Pons (tissue), 1 donor: ENCODE data around the gene WDR47.
"Not testable (repeated sequence)": the region's sequence is repeated elsewhere in the genome, so short reads cannot be mapped to it uniquely, and the experiment has no call there.

Source experiments
- DNase-seq: peaks from one replicate; pipeline ENCODE4 v3.0.0-alpha.2; 2016; ENCODE audit warnings: low spot score

The WDR47 gene

GRCh38 chr1:109052145-109052544 is 10.2 kb upstream of the WDR47 start:
- not testable (repeated sequence) for DNase-seq

- no peak for DNase-seq
These were observed 8.5 kb upstream of the WDR47 start for GRCh38 chr1:109050228-109050995.

GRCh38 chr1:109048335-109048734 is 6.4 kb upstream of the WDR47 start:
- DNase-seq = no peak

- no peak for DNase-seq
These were observed 5.4 kb upstream of the WDR47 start for GRCh38 chr1:109047339-109047738.

GRCh38 chr1:109046671-109047070 is 4.8 kb upstream of the WDR47 start:
- DNase-seq = no peak

GRCh38 chr1:109045595-109045994 is 3.7 kb upstream of the WDR47 start:
- DNase-seq = no peak

- peak; percentile 17 for DNase-seq
These were observed 797 bp downstream of the WDR47 start for GRCh38 chr1:109040989-109041620.

GRCh38 chr1:109040627-109040988 is 1.3 kb downstream of the WDR47 start:
- DNase-seq = peak; percentile 47

GRCh38 chr1:109034382-109034781 is 7.5 kb downstream of the WDR47 start:
- DNase-seq = no peak

- not testable (repeated sequence) for DNase-seq
These were observed 12.4 kb downstream of the WDR47 start for GRCh38 chr1:109029493-109029892.

GRCh38 chr1:109027841-109028240 is 14.1 kb downstream of the WDR47 start:
- no peak for DNase-seq

GRCh38 chr1:109025694-109026093 is 16.2 kb downstream of the WDR47 start:
- no peak for DNase-seq

GRCh38 chr1:109024646-109025045 is 17.3 kb downstream of the WDR47 start:
- DNase-seq = no peak

- DNase-seq = peak; percentile 21
These were observed 21.1 kb downstream of the WDR47 start for GRCh38 chr1:109020693-109021257.

- DNase-seq = not testable (repeated sequence)
These were observed 24.2 kb downstream of the WDR47 start for GRCh38 chr1:109017719-109018118.

- DNase-seq = no peak
These were observed 24.8 kb downstream of the WDR47 start for GRCh38 chr1:109017134-109017533.

- peak; percentile 74 for DNase-seq
These were observed 30.6 kb downstream of the WDR47 start for GRCh38 chr1:109011335-109011734.

GRCh38 chr1:108996622-108997021 is 45.3 kb downstream of the WDR47 start:
- not testable (repeated sequence) for DNase-seq

- no peak for DNase-seq
These were observed 58.8 kb downstream of the WDR47 start for GRCh38 chr1:108983114-108983513.

GRCh38 chr1:108976658-108977057 is 65.2 kb downstream of the WDR47 start:
- DNase-seq = no peak

- peak; percentile 41 for DNase-seq
These were observed 69.0 kb downstream of the WDR47 start for GRCh38 chr1:108972951-108973350.

- no peak for DNase-seq
These were observed 72.6 kb downstream of the WDR47 start for GRCh38 chr1:108969346-108969745.

GRCh38 chr1:108963052-108963686 is 78.7 kb downstream of the WDR47 start, which contains the start of gene CLCC1:
Gene CLCC1 (minus strand): TSS chr1:108963484. CDS start chr1:108950437, 13,047 bp downstream.
- peak; percentile 83 for DNase-seq
